ENCODE data around the gene PIBF1.

DNA sequence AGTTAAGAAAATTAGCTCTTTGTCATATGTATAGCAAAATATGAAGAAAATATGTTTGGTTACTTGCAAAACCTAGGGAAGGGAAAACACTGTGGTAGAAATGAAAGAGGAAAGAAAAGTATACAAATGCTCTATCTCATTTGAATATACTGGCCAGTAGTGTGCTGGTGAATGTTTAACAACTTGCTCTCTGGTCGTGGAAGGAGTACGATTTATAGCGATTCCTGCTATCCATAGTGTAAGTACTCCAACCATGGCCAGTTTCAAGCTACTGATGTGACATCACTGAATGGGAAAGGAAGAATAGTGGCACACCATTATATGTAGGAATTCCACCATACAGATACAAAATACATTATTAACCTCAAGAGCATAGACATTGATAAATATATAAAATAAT is 44.9 kb upstream of the PIBF1 start:
- no peak for TF ChIP-seq EZH2 (IDR thresholded peaks at IDR 0.05; ENCODE audit: borderline replicate concordance, low read length)
- TF ChIP-seq, protein P1, sequence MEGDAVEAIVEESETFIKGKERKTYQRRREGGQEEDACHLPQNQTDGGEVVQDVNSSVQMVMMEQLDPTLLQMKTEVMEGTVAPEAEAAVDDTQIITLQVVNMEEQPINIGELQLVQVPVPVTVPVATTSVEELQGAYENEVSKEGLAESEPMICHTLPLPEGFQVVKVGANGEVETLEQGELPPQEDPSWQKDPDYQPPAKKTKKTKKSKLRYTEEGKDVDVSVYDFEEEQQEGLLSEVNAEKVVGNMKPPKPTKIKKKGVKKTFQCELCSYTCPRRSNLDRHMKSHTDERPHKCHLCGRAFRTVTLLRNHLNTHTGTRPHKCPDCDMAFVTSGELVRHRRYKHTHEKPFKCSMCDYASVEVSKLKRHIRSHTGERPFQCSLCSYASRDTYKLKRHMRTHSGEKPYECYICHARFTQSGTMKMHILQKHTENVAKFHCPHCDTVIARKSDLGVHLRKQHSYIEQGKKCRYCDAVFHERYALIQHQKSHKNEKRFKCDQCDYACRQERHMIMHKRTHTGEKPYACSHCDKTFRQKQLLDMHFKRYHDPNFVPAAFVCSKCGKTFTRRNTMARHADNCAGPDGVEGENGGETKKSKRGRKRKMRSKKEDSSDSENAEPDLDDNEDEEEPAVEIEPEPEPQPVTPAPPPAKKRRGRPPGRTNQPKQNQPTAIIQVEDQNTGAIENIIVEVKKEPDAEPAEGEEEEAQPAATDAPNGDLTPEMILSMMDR (conservative IDR thresholded peaks at IDR 0.05 in 1 of 2, IDR thresholded peaks at IDR 0.05 in 1 of 2; ENCODE audit: extremely low read depth in 1 of 2, insufficient read depth in 1 of 2, low read depth in 1 of 2, low read length in 2 of 2), result no peak

Measured in mammary epithelial cell (primary cell).